Right lobe of liver (tissue), 4 donors: Measurements from ENCODE around the gene CLN3.
A peak's percentile ranks its signal among the peaks of the same experiment; 100 is the strongest.

ENCODE experiments used
- POLR2A ChIP-seq: fragments of 450-650 bp; IDR thresholded peaks from one replicate; pipeline ENCODE4 v1.6.1; 2017; ENCODE audit warnings: antibody characterized with exemption, mild to moderate bottlenecking
- TF ChIP-seq, protein P1 (sequence below), 4 donors: fragments of 200-600 bp in 3 of 4; fragments of 450-650 bp in 1 of 4; IDR thresholded peaks; one replicate each; pipeline versions ENCODE4 v1.5.1 to v1.8.0; 2016 to 2022; ENCODE audit warnings: antibody characterized with exemption in 4 of 4, mild to moderate bottlenecking in 2 of 4
- donor health status: DM: no; HTN: no; CAD: no.
- donor health status: DM: no; HTN: no; CAD: no.
- donor health status: DM: no; HTN: yes; CAD: no.

DNA sequence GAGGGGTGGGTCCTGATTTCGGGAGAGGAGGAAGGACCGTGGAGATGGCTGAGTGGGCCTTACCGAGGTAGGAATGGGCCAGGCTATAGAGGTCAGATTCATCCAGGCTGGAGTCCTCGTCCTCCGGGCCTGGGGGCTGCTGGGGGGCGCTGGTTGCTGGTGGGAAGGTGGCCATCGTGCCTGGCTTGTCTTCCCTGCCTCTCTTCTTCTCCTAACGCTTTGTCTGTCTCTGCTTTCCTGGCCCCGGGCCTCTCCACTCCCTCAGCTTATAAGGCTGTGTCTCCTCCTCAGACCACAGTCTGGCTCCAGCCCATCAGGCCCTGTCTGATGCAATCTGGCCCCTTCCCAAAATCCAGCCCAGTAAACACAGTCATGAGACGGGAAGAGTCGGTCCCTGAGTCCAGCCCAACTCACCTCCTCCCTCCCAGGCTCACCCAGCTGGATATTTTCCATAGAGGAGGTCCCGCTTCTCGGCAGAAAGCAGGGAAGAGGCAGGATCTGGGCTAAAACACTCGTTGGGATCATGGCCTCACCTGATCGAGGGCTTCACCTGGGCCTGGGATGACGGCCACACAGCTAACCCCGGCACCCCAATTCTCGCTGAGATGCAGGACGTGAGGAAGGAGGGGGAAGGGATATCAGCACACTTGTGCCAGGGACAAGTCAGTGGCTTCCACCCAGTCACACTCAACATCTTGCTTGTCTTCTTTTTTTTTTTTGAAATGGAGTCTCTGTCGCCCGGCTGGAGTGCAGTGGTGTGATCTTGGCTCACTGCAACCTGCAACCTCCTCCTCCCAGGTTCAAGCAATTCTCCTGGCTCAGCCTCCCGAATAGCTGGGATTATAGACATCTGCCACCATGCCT lies 47.1 kb upstream of the CLN3 start, which contains the start of gene NUPR1:
- TF ChIP-seq, protein P1, sequence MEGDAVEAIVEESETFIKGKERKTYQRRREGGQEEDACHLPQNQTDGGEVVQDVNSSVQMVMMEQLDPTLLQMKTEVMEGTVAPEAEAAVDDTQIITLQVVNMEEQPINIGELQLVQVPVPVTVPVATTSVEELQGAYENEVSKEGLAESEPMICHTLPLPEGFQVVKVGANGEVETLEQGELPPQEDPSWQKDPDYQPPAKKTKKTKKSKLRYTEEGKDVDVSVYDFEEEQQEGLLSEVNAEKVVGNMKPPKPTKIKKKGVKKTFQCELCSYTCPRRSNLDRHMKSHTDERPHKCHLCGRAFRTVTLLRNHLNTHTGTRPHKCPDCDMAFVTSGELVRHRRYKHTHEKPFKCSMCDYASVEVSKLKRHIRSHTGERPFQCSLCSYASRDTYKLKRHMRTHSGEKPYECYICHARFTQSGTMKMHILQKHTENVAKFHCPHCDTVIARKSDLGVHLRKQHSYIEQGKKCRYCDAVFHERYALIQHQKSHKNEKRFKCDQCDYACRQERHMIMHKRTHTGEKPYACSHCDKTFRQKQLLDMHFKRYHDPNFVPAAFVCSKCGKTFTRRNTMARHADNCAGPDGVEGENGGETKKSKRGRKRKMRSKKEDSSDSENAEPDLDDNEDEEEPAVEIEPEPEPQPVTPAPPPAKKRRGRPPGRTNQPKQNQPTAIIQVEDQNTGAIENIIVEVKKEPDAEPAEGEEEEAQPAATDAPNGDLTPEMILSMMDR (IDR thresholded peaks at IDR 0.05): no peak
- peak; percentile 90 for TF ChIP-seq POLR2A
